Tibial artery (tissue), 4 donors: ENCODE measurements around the gene RREB1.

ENCODE experiments used
- DNase-seq, 2 donors: peaks; one replicate each; pipeline ENCODE4 v3.0.0-alpha.2; 2019
- H3K27ac ChIP-seq, 2 donors: fragments of 200-600 bp; sonication (generic) in 1 of 2; 1 replicate in 1 of 2; 2 replicates in 1 of 2; pipeline ENCODE4 v1.5.1; 2018 to 2019; ENCODE audit warnings: mild to moderate bottlenecking in 1 of 2
- H3K27me3 ChIP-seq, 2 donors: fragments of 200-600 bp; sonication (generic) in 1 of 2; one replicate each; pipeline versions ENCODE4 v1.5.1 to v1.6.0; 2016 to 2019
- H3K36me3 ChIP-seq, 3 donors: fragments of 200-600 bp; sonication (generic) in 2 of 3; one replicate each; pipeline ENCODE4 v1.5.1; 2016 to 2019; ENCODE audit warnings: mild to moderate bottlenecking in 2 of 3
- H3K4me1 ChIP-seq, 4 donors: fragments of 200-600 bp; sonication (generic) in 2 of 4; 1 replicate in 3 of 4; 2 replicates in 1 of 4; pipeline ENCODE4 v1.5.1; 2016 to 2019
- H3K4me3 ChIP-seq, 2 donors: fragments of 200-600 bp; sonication (generic) in 1 of 2; 1 replicate in 1 of 2; 2 replicates in 1 of 2; pipeline ENCODE4 v1.5.1; 2018 to 2019; ENCODE audit warnings: mild to moderate bottlenecking in 2 of 2
- H3K9me3 ChIP-seq, 3 donors: fragments of 200-600 bp; sonication (generic) in 1 of 3; one replicate each; pipeline ENCODE4 v1.5.1; 2016 to 2019
- CTCF ChIP-seq, 2 experiments: fragments of 200-600 bp in 1 of 2; fragments of 450-650 bp in 1 of 2; IDR thresholded peaks; one replicate each; pipeline ENCODE4 v1.5.1; 2017 to 2019; ENCODE audit warnings: antibody characterized with exemption in 2 of 2, mild to moderate bottlenecking in 1 of 2, moderate library complexity in 1 of 2
- intact Hi-C: fragments of 100-400 bp; cut with DNase I; formaldehyde crosslinking; loops from one replicate; pipeline ENCODE4 v1.15.0; 2023; ENCODE audit warnings: low total_unique reads

The RREB1 gene

GRCh38 chr6:7276199-7276524, 168.4 kb downstream of the RREB1 start:
- no peak overlapping the region for H3K4me3 ChIP-seq
- no peak for TF ChIP-seq CTCF (IDR thresholded peaks at IDR 0.05)
- intact Hi-C loops, result loop anchor here (5.0 kb wide), 1 partner anchor 341 kb away; no protein-coding TSS in a partner anchor
- DNase-seq, result no peak
- H3K9me3 ChIP-seq, result no peaks in the 10 kb centered on the region
- no peaks in the 10 kb centered on the region for H3K27me3 ChIP-seq
- no peaks in the 10 kb centered on the region for H3K36me3 ChIP-seq
- H3K4me1 ChIP-seq, result peaks cover 0 to 8% (median 0%) of the 10 kb centered on the region in 4 donors
- H3K27ac ChIP-seq, result no peak overlapping the region

- intact Hi-C loops, result no loop called here
- no peak overlapping the region for H3K4me3 ChIP-seq
- peaks cover 0 to 8% (median 0%) of the 10 kb centered on the region in 4 donors for H3K4me1 ChIP-seq
- no peak for DNase-seq
- H3K36me3 ChIP-seq, result peaks cover 5 to 32% (median 5%) of the 10 kb centered on the region in 3 donors
- no peak for TF ChIP-seq CTCF (IDR thresholded peaks at IDR 0.05)
- H3K9me3 ChIP-seq, result no peaks in the 10 kb centered on the region
- no peaks in the 10 kb centered on the region for H3K27me3 ChIP-seq
- H3K27ac ChIP-seq, result no peak overlapping the region
Measured at GRCh38 chr6:7282097-7282906, 174.5 kb downstream of the RREB1 start.

- Histone ChIP-seq H3K36me3 (peaks cover 19 to 46% (median 19%) of the 10 kb centered on the region in 3 donors), H3K4me1 (peaks cover 0 to 6% (median 0%) of the 10 kb centered on the region in 4 donors), H3K9me3 (no peaks in the 10 kb centered on the region), H3K4me3 (no peak overlapping the region), H3K27me3 (no peaks in the 10 kb centered on the region), H3K27ac (no peak overlapping the region)
- no peak for TF ChIP-seq CTCF (IDR thresholded peaks at IDR 0.05)
- intact Hi-C loops, result no loop called here
- DNase-seq, result no peak
Measured at GRCh38 chr6:7283676-7284075, 175.9 kb downstream of the RREB1 start.

GRCh38 chr6:7285416-7285815, 177.7 kb downstream of the RREB1 start:
- Histone ChIP-seq H3K27me3 (no peaks in the 10 kb centered on the region), H3K4me1 (no peaks in the 10 kb centered on the region), H3K27ac (no peak overlapping the region), H3K9me3 (no peaks in the 10 kb centered on the region), H3K4me3 (no peak overlapping the region), H3K36me3 (peaks cover 35 to 61% (median 36%) of the 10 kb centered on the region in 3 donors)
- no peak for DNase-seq
- intact Hi-C loops, result no loop called here
- no peak for TF ChIP-seq CTCF (IDR thresholded peaks at IDR 0.05)

GRCh38 chr6:7290079-7290478, 182.3 kb downstream of the RREB1 start:
- DNase-seq, result no peak
- H3K27ac ChIP-seq, result no peak overlapping the region
- H3K4me3 ChIP-seq, result no peak overlapping the region
- peaks cover 65 to 81% (median 74%) of the 10 kb centered on the region in 3 donors for H3K36me3 ChIP-seq
- H3K27me3 ChIP-seq, result no peaks in the 10 kb centered on the region
- intact Hi-C loops, result no loop called here
- H3K4me1 ChIP-seq, result no peaks in the 10 kb centered on the region
- no peak for TF ChIP-seq CTCF (IDR thresholded peaks at IDR 0.05)
- no peaks in the 10 kb centered on the region for H3K9me3 ChIP-seq
